Measurements from ENCODE around the gene CEACAM18.
"Not testable (repeated sequence)": the region's sequence is repeated elsewhere in the genome, so short reads cannot be mapped to it uniquely, and the experiment has no call there.

CEACAM18 gene

DNA sequence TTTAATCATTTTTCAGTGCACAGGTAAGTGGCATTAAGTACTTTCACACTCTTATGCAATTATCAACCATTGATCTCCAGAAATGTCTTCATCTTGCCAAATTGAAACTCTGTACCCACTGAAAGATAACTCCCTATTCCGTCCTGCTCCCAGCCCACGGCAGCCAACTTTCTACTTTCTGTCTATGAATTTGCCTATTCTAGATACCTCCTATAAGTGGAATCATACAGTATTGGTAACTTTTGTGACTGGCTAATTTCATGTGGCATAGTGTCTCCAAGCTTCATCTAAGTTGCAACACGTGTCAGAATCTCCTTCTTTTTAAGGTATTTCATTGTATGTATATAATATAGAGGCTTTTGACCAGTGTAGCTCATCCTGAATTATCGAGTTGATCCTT lies 5.7 kb upstream of the CEACAM18 start:
- no peak for ATAC-seq
- Mint-ChIP-seq H3K9me3 (no peaks in the 10 kb centered on the region), H3K27ac (no peak overlapping the region), H3K4me1 (peaks cover 19% of the 10 kb centered on the region), H3K4me3 (no peak overlapping the region), H3K36me3 (no peaks in the 10 kb centered on the region)
- no peak for DNase-seq (ENCODE audit: low spot score in 2 of 2)

DNA sequence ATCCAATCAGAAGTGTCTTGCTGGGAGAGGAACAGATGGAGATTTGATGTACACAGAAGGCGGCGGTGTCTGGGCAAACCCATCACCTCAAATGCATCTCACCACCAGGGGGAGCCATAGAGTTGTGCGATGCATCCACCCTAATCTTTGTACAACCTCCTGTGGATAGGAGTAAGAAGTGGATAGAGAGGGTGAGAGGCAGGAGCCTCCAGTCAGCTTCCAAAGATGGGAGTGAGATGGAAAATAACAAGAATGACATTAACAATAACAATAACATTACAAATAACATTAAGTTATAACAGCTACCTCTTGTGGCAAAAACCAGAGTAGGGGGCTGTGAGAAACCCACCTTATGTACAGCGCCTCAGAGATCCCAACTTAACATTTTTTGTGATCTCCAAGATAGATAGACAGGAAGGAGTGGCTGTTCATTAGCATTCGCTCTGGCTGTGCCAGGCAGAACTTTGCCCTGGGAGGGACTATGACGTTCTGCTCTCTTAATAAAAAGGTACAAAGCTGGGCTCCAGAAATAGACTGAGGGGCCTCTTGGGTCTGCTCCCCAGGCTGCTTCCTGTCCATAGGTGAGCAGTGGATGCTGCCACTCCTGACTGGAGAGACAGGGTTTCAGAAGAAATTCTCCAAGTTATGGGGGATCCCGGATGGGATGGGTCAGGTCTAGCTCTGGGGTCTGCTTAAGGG lies 5.2 kb upstream of the CEACAM18 start:
- no peak overlapping the region for H3K27ac Mint-ChIP-seq
- peaks cover 14% of the 10 kb centered on the region for H3K4me1 Mint-ChIP-seq
- ATAC-seq (peak; percentile 83), DNase-seq (ENCODE audit: low spot score in 2 of 2) (peak; percentile 90 to 92)
- H3K36me3 Mint-ChIP-seq: no peaks in the 10 kb centered on the region
- H3K4me3 Mint-ChIP-seq: no peak overlapping the region
- no peaks in the 10 kb centered on the region for H3K9me3 Mint-ChIP-seq

DNA sequence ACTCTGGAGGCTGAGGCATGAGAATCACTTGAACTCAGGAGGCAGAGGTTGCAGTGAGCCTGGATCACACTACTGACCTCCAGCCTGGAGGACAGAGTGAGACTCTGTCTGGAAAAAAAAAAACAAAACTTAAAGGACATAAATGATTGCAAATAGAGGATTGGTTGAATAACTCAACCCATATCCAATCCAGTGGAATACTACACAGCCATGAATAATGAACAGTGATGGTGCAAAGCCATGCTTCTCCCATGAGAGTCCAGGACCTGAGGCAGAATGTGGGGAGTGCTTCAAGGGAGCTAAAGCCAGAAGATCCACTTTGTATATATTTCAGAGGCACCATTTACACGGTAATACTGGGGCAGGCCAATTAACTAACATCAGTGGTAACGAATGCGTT lies 2.2 kb upstream of the CEACAM18 start:
- Mint-ChIP-seq H3K36me3 (no peaks in the 10 kb centered on the region), H3K27ac (no peak overlapping the region), H3K4me1 (peaks cover 30% of the 10 kb centered on the region), H3K4me3 (no peak overlapping the region), H3K9me3 (peaks cover 3% of the 10 kb centered on the region)
- DNase-seq (ENCODE audit: low spot score in 2 of 2) (no peak), ATAC-seq (no peak)

DNA sequence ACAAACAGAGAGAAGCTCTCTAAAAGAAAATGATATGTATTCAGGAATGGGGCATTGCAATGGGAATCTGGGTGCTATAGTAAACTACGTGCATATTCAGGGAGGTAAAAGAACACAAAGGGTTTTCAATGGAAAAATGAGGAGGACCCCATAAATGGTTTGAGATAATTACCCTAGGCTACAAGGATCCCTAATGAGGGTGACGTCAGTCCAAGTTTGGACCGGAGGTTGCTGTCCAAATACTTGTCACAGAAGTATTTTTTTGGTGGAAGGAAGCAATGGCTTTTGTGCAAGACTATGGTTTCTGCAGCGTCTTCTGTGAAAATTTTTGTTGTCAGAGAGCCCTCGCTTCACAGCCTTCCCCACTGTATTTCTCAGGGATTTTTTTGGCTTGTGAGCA lies 995 bp upstream of the CEACAM18 start:
- no peak overlapping the region for H3K27ac Mint-ChIP-seq
- peaks cover 3% of the 10 kb centered on the region for H3K9me3 Mint-ChIP-seq

DNA sequence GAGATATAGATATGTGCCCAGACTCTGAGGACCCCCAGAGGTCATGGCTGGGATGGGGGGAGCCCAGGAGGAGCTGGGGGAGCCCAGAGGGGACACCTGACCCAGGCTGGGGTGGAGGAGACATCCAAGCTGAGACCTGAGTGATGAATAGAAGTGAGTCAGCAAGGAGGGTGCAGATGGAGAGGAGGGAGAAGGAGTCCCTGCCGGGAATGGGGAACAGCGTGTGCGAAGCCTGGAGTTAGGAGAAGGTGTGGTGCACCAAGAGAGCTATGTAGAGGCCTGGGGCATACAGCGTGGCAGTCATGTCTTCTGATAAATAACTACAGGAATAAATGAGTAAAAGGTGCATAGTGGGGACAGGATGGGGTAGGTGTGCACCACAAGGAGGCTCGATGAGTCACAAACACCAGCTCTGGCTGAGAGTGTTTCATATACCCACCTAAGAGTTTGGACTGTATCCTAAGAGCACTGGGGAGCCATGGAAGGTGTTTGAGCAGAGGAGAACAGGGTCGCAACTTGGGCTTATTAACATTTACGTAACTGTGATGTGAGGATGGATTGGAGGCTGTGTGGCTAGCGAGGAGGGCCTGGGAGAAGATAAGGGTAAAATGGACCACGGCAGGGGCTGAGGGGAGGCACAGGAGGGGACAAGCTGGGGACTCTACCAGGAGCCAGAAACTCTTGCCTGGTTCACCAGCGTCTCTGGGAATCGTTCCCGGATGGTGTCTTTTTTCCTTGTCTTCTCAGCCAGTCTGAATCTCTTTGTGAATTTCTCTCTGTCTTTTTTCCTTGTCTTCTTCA lies 1.4 kb downstream of the CEACAM18 start:
- no peak for DNase-seq (ENCODE audit: low spot score in 2 of 2)
- Mint-ChIP-seq H3K4me1 (peaks cover 19% of the 10 kb centered on the region), H3K4me3 (no peak overlapping the region), H3K27ac (no peak overlapping the region), H3K36me3 (no peaks in the 10 kb centered on the region), H3K9me3 (peaks cover 3% of the 10 kb centered on the region)
- peak; percentile 96 for ATAC-seq

More for the DNA sequence above, 995 bp upstream of the CEACAM18 start:
- no peak for ATAC-seq
- H3K36me3 Mint-ChIP-seq: no peaks in the 10 kb centered on the region
- peaks cover 29% of the 10 kb centered on the region for H3K4me1 Mint-ChIP-seq
- DNase-seq (ENCODE audit: low spot score in 2 of 2): no peak
- no peak overlapping the region for H3K4me3 Mint-ChIP-seq

DNA sequence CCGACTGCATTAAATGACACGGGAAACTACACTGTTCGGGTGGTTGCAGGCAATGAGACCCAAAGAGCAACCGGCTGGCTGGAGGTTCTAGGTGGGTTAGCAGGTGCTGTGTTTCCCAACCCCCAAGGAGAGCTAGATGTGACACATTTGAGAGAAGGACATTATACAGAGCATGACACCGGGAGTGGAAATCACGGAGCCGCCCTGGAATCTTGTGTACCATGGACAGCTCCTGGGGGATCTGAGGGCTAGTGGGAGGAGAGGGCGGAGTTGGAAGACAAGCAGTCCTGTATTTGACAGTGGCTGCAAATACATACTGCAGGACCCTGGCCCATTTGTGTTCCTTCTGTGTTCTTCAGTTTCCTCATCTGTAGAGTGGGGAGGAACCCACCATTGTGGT lies 2.3 kb downstream of the CEACAM18 start:
- Mint-ChIP-seq H3K9me3 (peaks cover 3% of the 10 kb centered on the region), H3K4me3 (no peak overlapping the region), H3K27ac (no peak overlapping the region), H3K4me1 (peaks cover 19% of the 10 kb centered on the region), H3K36me3 (no peaks in the 10 kb centered on the region)
- no peak for DNase-seq (ENCODE audit: low spot score in 2 of 2)
- no peak for ATAC-seq

DNA sequence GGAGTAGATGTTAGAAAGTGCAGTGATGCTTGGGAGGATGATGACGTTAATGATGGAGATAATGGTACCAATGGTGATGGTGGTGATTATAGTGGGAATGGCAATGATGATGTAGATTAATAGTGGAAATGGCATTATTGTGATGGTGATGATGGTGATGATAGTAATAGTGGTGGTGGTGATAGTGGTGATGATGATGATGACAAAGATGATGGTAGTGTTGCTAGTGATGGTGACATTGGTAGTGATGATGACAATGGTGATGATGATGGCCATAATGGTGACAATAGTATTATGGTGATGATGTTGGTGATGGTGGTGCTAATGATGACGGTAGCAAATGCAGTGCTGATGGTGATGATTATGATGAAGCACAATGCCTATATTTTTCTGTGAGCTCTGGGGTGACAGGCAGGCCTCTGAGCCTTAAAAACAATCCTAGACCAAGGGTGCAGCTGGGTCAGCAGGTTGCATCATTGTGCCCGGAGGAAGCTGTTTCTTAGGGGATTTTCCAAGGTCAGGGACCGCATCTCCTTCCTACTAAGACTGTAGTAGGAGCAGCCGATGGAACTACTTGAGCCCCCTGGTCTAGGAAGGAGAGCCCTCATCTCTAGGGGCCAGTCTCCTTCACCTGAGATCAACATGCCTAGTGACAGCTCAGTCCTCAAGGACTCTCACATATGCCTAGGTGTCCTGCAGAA lies 7.8 kb downstream of the CEACAM18 start:
- DNase-seq (ENCODE audit: low spot score in 2 of 2) (no peak), ATAC-seq (no peak)
- H3K36me3 Mint-ChIP-seq: no peaks in the 10 kb centered on the region

DNA sequence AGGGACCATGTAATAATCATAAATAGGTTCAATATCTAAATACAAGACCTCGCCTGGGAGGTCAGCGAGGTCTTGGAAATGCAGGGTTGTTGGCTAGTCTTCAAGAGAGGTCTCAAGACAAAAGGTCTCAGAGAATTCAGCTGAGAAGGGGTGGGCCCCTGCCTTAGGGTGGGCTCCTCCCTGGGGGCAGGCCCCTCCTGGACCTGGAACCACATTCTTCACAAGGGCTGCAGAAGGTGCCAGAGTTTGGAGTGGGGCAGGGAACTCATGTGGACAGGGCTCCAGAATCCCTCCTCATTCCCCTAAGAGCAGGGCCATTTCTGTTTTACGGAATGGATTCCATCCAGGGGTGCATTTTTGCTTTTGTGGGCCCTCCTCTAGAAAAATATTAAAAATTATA lies 10.2 kb downstream of the CEACAM18 start:
- Mint-ChIP-seq H3K4me1 (peaks cover 20% of the 10 kb centered on the region), H3K27ac (no peak overlapping the region), H3K4me3 (no peak overlapping the region), H3K36me3 (no peaks in the 10 kb centered on the region), H3K9me3 (peaks cover 2% of the 10 kb centered on the region)
- DNase-seq (ENCODE audit: low spot score in 2 of 2) (no peak), ATAC-seq (no peak)

More for the DNA sequence above, 7.8 kb downstream of the CEACAM18 start:
- Mint-ChIP-seq H3K9me3 (no peaks in the 10 kb centered on the region), H3K27ac (no peak overlapping the region), H3K4me3 (no peak overlapping the region), H3K4me1 (peaks cover 13% of the 10 kb centered on the region)

DNA sequence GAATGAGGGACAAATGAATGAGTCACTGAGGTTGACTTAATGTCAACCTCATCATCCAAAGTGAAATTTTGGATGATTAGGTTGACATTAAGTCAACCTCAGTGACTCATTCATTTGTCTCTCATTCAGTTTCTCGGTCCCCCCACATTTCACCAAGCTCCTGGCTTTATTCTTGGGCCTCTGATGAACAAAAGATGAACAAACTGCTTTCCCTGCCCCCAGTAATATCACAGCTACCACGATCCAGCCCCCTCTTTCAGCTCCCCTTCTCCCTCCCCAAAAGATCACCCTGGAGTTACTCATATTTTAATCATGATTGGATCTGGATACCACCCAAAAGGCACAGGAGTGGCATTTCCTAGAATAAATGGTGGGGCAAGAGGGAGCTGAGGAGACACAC lies 10.8 kb downstream of the CEACAM18 start:
- Mint-ChIP-seq H3K4me3 (no peak overlapping the region), H3K27ac (peak overlapping the region; percentile 19), H3K9me3 (peaks cover 8% of the 10 kb centered on the region), H3K4me1 (peaks cover 24% of the 10 kb centered on the region), H3K36me3 (no peaks in the 10 kb centered on the region)
- ATAC-seq: peak; percentile 86
- no peak for DNase-seq (ENCODE audit: low spot score in 2 of 2)

DNA sequence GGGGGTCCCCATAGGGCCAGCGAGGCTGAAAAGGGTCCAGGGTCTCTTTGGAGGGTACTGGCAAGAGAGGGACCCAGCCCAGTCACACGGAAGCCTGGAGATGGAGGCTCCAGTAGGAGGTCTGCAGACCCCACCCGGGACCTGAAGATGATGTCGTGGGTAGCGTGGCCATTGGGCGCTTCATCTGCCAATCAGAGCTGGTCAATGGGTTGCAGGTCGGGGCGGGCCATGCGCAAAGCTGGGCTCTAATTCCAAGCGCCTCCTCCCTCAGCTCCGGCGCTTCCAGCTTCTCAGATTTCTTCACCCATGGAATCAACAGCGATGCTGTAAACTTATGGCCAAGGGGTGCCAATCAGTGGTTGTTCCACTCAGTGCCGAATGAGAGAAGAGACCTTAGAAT lies 12.3 kb downstream of the CEACAM18 start:
- no peaks in the 10 kb centered on the region for H3K36me3 Mint-ChIP-seq
- H3K27ac Mint-ChIP-seq: no peak overlapping the region
- ATAC-seq: no peak
- peaks cover 24% of the 10 kb centered on the region for H3K4me1 Mint-ChIP-seq
- DNase-seq (ENCODE audit: low spot score in 2 of 2): no peak
- H3K9me3 Mint-ChIP-seq: peaks cover 8% of the 10 kb centered on the region
- H3K4me3 Mint-ChIP-seq: no peak overlapping the region

DNA sequence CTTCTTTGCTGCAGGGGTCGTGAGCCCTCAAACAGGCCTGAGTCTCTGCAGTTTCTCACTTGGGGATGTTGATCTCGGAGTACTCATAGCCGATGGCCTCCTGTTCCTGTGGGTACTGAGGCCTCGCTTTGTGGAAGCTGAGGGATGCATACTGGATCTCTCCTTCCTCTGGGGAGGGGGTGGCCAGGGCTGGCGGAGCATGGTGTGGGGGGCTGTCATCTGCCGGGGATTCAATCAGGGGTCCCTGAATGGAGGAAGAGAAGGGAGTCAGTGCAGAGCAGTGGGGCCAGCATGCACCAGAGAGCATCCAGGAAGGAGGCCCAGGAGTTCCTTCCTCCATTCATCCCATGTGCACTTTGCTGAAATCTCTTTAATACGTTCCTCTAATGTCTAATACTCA lies 13.2 kb downstream of the CEACAM18 start:
- H3K27ac Mint-ChIP-seq: no peak overlapping the region
- no peak for ATAC-seq
- no peak for DNase-seq (ENCODE audit: low spot score in 2 of 2)

DNA sequence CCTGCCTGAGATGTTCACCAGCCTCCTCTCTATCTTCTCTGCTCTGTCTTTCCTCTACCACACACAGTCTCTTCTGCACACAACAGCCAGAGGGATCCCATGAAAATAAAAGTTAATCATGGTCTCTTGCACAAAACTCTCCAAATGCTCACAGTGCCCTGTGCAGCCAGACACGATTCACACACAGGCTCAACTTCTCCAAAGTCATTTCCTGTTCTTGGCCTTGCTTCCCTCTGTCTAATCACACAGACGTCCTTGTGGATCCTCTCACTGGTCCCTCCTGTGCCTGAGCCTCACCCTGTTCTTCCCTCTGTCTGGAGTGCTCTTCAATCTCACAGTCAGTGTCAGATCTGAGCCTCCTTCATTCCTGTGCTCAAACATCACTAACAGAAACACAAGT lies 15.4 kb downstream of the CEACAM18 start:
- DNase-seq (ENCODE audit: low spot score in 2 of 2): no peak
- peaks cover 8% of the 10 kb centered on the region for H3K9me3 Mint-ChIP-seq
- peaks cover 18% of the 10 kb centered on the region for H3K4me1 Mint-ChIP-seq
- no peak overlapping the region for H3K4me3 Mint-ChIP-seq
- no peak overlapping the region for H3K27ac Mint-ChIP-seq
- ATAC-seq: no peak
- no peaks in the 10 kb centered on the region for H3K36me3 Mint-ChIP-seq

More for the DNA sequence above, 13.2 kb downstream of the CEACAM18 start:
- H3K4me1 Mint-ChIP-seq: peaks cover 24% of the 10 kb centered on the region
- no peak overlapping the region for H3K4me3 Mint-ChIP-seq
- H3K36me3 Mint-ChIP-seq: no peaks in the 10 kb centered on the region
- H3K9me3 Mint-ChIP-seq: peaks cover 8% of the 10 kb centered on the region

DNA sequence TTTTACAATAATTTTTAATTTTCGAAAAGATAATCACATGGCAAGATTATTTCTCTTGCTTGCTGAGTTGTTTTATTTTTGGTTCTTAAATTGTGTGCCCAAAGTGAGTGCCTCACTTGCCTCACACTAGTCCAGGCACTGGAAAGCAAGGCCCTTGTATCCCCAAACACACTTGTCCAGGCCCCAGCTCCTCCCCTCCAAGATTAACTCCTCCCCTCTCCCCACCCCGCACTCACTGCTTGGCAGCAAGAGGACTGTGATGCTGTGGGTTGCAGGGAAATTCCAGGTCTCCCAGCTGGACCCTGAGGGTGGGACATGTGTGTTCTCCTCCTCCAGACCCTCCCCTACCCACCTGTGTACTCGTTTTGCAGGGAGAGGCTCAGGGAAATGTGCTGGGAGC lies 19.3 kb downstream of the CEACAM18 start:
- no peak overlapping the region for H3K27ac Mint-ChIP-seq
- no peak for ATAC-seq

DNA sequence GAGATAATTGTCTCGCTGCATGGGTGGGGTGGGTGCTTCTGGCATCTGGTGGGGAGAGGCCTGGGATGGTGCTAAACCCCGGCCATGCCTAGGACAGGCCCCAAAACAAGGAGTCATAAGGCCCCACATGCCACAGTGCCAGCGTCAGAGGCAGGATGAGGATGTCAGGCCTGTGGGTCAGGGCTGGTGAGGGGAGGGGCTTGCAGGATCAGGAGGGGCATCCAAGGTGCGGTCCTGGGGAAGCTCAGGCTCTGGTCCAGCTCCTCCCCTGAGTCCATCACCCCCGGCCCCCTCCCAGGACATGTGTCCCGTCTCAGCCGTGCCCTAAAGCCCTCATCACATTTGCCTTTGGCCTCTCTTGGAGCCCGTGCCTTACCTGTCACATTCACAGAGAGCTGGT lies 22.6 kb downstream of the CEACAM18 start:
- not testable (repeated sequence) for DNase-seq (ENCODE audit: low spot score in 2 of 2); ATAC-seq; H3K9me3 Mint-ChIP-seq; H3K36me3 Mint-ChIP-seq
- Mint-ChIP-seq H3K4me1 (peaks cover 16% of the 10 kb centered on the region), H3K4me3 (peak overlapping the region; percentile 35), H3K27ac (peak overlapping the region; percentile 79)

More for the DNA sequence above, 19.3 kb downstream of the CEACAM18 start:
- Mint-ChIP-seq H3K4me3 (no peak overlapping the region), H3K4me1 (peaks cover 27% of the 10 kb centered on the region), H3K9me3 (peaks cover 8% of the 10 kb centered on the region), H3K36me3 (no peaks in the 10 kb centered on the region)
- DNase-seq (ENCODE audit: low spot score in 2 of 2): no peak

DNA sequence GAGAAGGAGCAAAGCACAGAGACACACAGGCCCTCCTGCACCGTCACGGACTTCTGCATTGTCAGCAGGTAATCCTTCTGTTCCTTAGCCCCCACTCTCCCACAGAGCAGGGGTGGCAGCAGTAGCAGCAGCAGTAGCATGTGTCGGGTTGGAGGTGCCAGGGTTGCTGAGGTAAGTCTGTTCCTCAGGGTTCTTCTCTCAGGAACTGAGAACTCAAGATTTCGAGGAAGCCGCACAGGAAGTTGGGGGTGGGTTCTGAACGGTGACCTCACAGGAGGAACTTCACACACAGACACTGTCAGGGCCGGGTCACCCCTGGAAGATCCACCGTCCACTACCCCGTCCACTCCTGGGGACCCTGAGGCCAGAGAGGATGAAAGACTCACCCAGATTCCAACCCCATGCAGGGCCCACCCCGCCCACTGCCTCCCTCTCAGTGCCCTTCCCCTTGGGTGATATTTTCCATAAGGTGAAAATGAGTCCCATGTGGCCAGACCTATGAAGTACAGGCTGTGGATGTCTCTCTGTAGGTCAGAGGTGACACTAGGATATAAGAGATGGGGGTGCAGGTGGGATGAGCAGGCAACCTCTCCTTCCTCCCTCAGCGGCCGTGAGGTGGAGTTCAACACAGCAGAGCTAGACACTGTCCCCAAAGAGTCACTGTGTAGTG lies 23.4 kb downstream of the CEACAM18 start, which contains the start of gene SIGLEC12:
TSS of gene SIGLEC12 (minus strand) at position 207 of the 670 bp plus-strand sequence. CDS start at position 140, 67 bp downstream.
- H3K4me1 Mint-ChIP-seq: peaks cover 16% of the 10 kb centered on the region
- no peaks in the 10 kb centered on the region for H3K36me3 Mint-ChIP-seq
- peak; percentile 56 for ATAC-seq
- H3K27ac Mint-ChIP-seq: peak within 1 kb of the TSS; percentile 79
- peak within 1 kb of the TSS; percentile 35 for H3K4me3 Mint-ChIP-seq
- peaks cover 4% of the 10 kb centered on the region for H3K9me3 Mint-ChIP-seq
- DNase-seq (ENCODE audit: low spot score in 2 of 2): no peak

Measured in stimulated activated effector memory CD8-positive, alpha-beta T cell treated with anti-CD3 and anti-CD28 coated beads, Interleukin-12 subunit alpha, Interleukin-12 subunit beta, amount 100 ng/mL, for 72 hours (primary cell).